ACC112 (cell line): ENCODE measurements around the gene FOSL2.

ENCODE experiments used
- H2AFZ ChIP-seq: fragments of 200-600 bp; sonication (generic); one replicate; pipeline ENCODE4 v1.6.0; 2017; ENCODE audit warnings: antibody characterized with exemption, low read length; ENCODE audit not compliant: unreplicated experiment
- H3K27ac ChIP-seq: fragments of 200-600 bp; sonication (generic); 2 replicates; pipeline ENCODE4 v1.5.1; 2014; ENCODE audit warnings: low read depth, mild to moderate bottlenecking, antibody characterized with exemption, low read length, moderate library complexity
- H3K27me3 ChIP-seq: fragments of 200-600 bp; sonication (generic); 2 replicates; pipeline ENCODE4 v1.6.1; 2014; ENCODE audit warnings: mild to moderate bottlenecking, antibody characterized with exemption, low read length, moderate library complexity, mixed read lengths; ENCODE audit not compliant: insufficient read depth
- H3K36me3 ChIP-seq: fragments of 200-600 bp; sonication (generic); 2 replicates; pipeline ENCODE4 v1.6.1; 2016; ENCODE audit warnings: mild to moderate bottlenecking, antibody characterized with exemption, low read length, moderate library complexity, mixed read lengths; ENCODE audit not compliant: insufficient read depth
- H3K4me1 ChIP-seq: fragments of 200-600 bp; sonication (generic); one replicate; pipeline ENCODE4 v1.6.1; 2016; ENCODE audit warnings: low read length, mixed read lengths; ENCODE audit not compliant: insufficient read depth, unreplicated experiment, control insufficient read depth
- H3K4me3 ChIP-seq: fragments of 200-600 bp; sonication (generic); 2 replicates; pipeline ENCODE4 v1.5.1; 2014; ENCODE audit warnings: mild to moderate bottlenecking, low read depth, low read length
- H3K79me2 ChIP-seq: fragments of 200-600 bp; sonication (generic); one replicate; pipeline ENCODE4 v1.6.0; 2016; ENCODE audit warnings: low read length; ENCODE audit not compliant: control insufficient read depth, unreplicated experiment, insufficient read depth

Gene FOSL2

GRCh38 chr2:28389399-28390240 lies 3.0 kb upstream of the FOSL2 start:
- peak overlapping the region; percentile 96 for H3K27ac ChIP-seq
- peaks cover 34% of the 10 kb centered on the region for H3K4me1 ChIP-seq
- H3K79me2 ChIP-seq: peaks cover 18% of the 10 kb centered on the region
- no peaks in the 10 kb centered on the region for H3K27me3 ChIP-seq
- peak overlapping the region; percentile 81 for H3K4me3 ChIP-seq
- H2AFZ ChIP-seq: no peak overlapping the region
- no peaks in the 10 kb centered on the region; the same call in 1 of the 2 replicates for H3K36me3 ChIP-seq

GRCh38 chr2:28390241-28390745 lies 2.4 kb upstream of the FOSL2 start:
- Histone ChIP-seq H3K4me3 (peak overlapping the region; percentile 81), H3K27ac (peak overlapping the region; percentile 96)

GRCh38 chr2:28390746-28391563 lies 1.7 kb upstream of the FOSL2 start:
- peak overlapping the region; percentile 81 for H3K4me3 ChIP-seq
- no peaks in the 10 kb centered on the region; the same call in 1 of the 2 replicates for H3K36me3 ChIP-seq
- peak overlapping the region; percentile 96 for H3K27ac ChIP-seq
- H3K4me1 ChIP-seq: peaks cover 34% of the 10 kb centered on the region
- peaks cover 31% of the 10 kb centered on the region for H3K79me2 ChIP-seq
- peak overlapping the region; percentile 61 for H2AFZ ChIP-seq
- no peaks in the 10 kb centered on the region for H3K27me3 ChIP-seq

More at GRCh38 chr2:28390241-28390745, 2.4 kb upstream of the FOSL2 start:
- Histone ChIP-seq H2AFZ (peak overlapping the region; percentile 61), H3K36me3 (no peaks in the 10 kb centered on the region; the same call in 1 of the 2 replicates), H3K4me1 (peaks cover 34% of the 10 kb centered on the region), H3K79me2 (peaks cover 24% of the 10 kb centered on the region), H3K27me3 (no peaks in the 10 kb centered on the region)

- Histone ChIP-seq H3K27ac (peak overlapping the region; percentile 96), H3K4me3 (peak overlapping the region; percentile 81), H3K4me1 (peaks cover 32% of the 10 kb centered on the region), H2AFZ (peak overlapping the region; percentile 61), H3K36me3 (no peaks in the 10 kb centered on the region; the same call in 1 of the 2 replicates), H3K27me3 (no peaks in the 10 kb centered on the region), H3K79me2 (peaks cover 39% of the 10 kb centered on the region)
These were observed 928 bp upstream of the FOSL2 start for GRCh38 chr2:28391564-28392296.

GRCh38 chr2:28393114-28393836 lies 617 bp downstream of the FOSL2 start:
- H3K27me3 ChIP-seq: no peaks in the 10 kb centered on the region
- H3K79me2 ChIP-seq: peaks cover 54% of the 10 kb centered on the region
- no peak overlapping the region for H2AFZ ChIP-seq
- H3K4me1 ChIP-seq: peaks cover 30% of the 10 kb centered on the region
- H3K27ac ChIP-seq: peak overlapping the region; percentile 96
- peak overlapping the region; percentile 81 for H3K4me3 ChIP-seq
- no peaks in the 10 kb centered on the region; the same call in 1 of the 2 replicates for H3K36me3 ChIP-seq

GRCh38 chr2:28394331-28394877 lies 1.7 kb downstream of the FOSL2 start:
- H3K79me2 ChIP-seq: peaks cover 65% of the 10 kb centered on the region

GRCh38 chr2:28394997-28395333 lies 2.3 kb downstream of the FOSL2 start:
- Histone ChIP-seq H3K27ac (peak overlapping the region; percentile 96), H2AFZ (no peak overlapping the region), H3K4me3 (peak overlapping the region; percentile 81), H3K4me1 (peaks cover 33% of the 10 kb centered on the region), H3K36me3 (no peaks in the 10 kb centered on the region; the same call in 1 of the 2 replicates), H3K27me3 (no peaks in the 10 kb centered on the region), H3K79me2 (peaks cover 71% of the 10 kb centered on the region)

More at GRCh38 chr2:28394331-28394877, 1.7 kb downstream of the FOSL2 start:
- Histone ChIP-seq H3K4me1 (peaks cover 33% of the 10 kb centered on the region), H3K27ac (peak overlapping the region; percentile 96), H3K27me3 (no peaks in the 10 kb centered on the region), H3K36me3 (no peaks in the 10 kb centered on the region; the same call in 1 of the 2 replicates), H2AFZ (no peak overlapping the region), H3K4me3 (peak overlapping the region; percentile 81)

GRCh38 chr2:28395334-28396061 lies 2.8 kb downstream of the FOSL2 start:
- peak overlapping the region; percentile 81 for H3K4me3 ChIP-seq
- peaks cover 76% of the 10 kb centered on the region for H3K79me2 ChIP-seq
- H3K4me1 ChIP-seq: peaks cover 37% of the 10 kb centered on the region
- no peak overlapping the region for H2AFZ ChIP-seq
- peak overlapping the region; percentile 96 for H3K27ac ChIP-seq
- H3K27me3 ChIP-seq: no peaks in the 10 kb centered on the region
- H3K36me3 ChIP-seq: peaks cover under 1% of the 10 kb centered on the region; the same call in 1 of the 2 replicates

- peaks cover 91% of the 10 kb centered on the region for H3K79me2 ChIP-seq
- H3K27ac ChIP-seq: peak overlapping the region; percentile 96
- no peaks in the 10 kb centered on the region for H3K27me3 ChIP-seq
- peaks cover 4% of the 10 kb centered on the region; the same call in 1 of the 2 replicates for H3K36me3 ChIP-seq
- H2AFZ ChIP-seq: no peak overlapping the region
- peak overlapping the region; percentile 81 for H3K4me3 ChIP-seq
- peaks cover 42% of the 10 kb centered on the region for H3K4me1 ChIP-seq
These were observed 4.4 kb downstream of the FOSL2 start for GRCh38 chr2:28397043-28397381.
